H9 (cell line): ENCODE measurements around the gene CYP2J2. TPM values are rescaled to one million over a fixed set of nuclear protein-coding genes. Genes with fewer than 3 reads are reported as not detected.
A peak's percentile ranks its signal among the peaks of the same experiment; 100 is the strongest.

Experiments used
- DNase-seq: peaks from one replicate; pipeline ENCODE4 v3.0.0-alpha.2; 2017
- H2AFZ ChIP-seq: one replicate; pipeline ENCODE4 v1.6.1; 2013; ENCODE audit warnings: mild to moderate bottlenecking, low read length, control low read depth, moderate library complexity
- H2AK5ac ChIP-seq: 2 replicates; pipeline ENCODE4 v1.6.1; 2013; ENCODE audit warnings: low read length, control low read depth, mixed read lengths; ENCODE audit not compliant: insufficient read length
- H2BK120ac ChIP-seq: one replicate; pipeline ENCODE4 v1.6.1; 2013; ENCODE audit warnings: low read depth, mild to moderate bottlenecking, low read length, control low read depth, inconsistent platforms; ENCODE audit not compliant: poor library complexity, severe bottlenecking
- H2BK12ac ChIP-seq: 2 replicates; pipeline ENCODE4 v1.6.1; 2013; ENCODE audit warnings: low read length, control low read depth, mixed read lengths, low read depth; ENCODE audit not compliant: insufficient read length
- H2BK15ac ChIP-seq: 2 replicates; pipeline ENCODE4 v1.6.1; 2013; ENCODE audit warnings: low read depth, low read length, control low read depth
- H2BK20ac ChIP-seq: one replicate; pipeline ENCODE4 v1.6.1; 2013; ENCODE audit warnings: low read depth, mild to moderate bottlenecking, low read length, control low read depth, inconsistent platforms; ENCODE audit not compliant: poor library complexity, severe bottlenecking
- H2BK5ac ChIP-seq: 2 replicates; pipeline ENCODE4 v1.6.1; 2013; ENCODE audit warnings: low read length, control low read depth, mixed read lengths; ENCODE audit not compliant: insufficient read length
- H3K14ac ChIP-seq: 2 replicates; pipeline ENCODE4 v1.6.1; 2013; ENCODE audit warnings: low read length, control low read depth; ENCODE audit not compliant: insufficient read depth
- H3K18ac ChIP-seq: 2 replicates; pipeline ENCODE4 v1.6.1; 2013; ENCODE audit warnings: low read depth, mild to moderate bottlenecking, mixed read lengths, low read length, control low read depth; ENCODE audit not compliant: insufficient read length
- H3K23ac ChIP-seq: 2 replicates; pipeline ENCODE4 v1.6.1; 2013; ENCODE audit warnings: low read length, control low read depth, mixed read lengths, low read depth; ENCODE audit not compliant: insufficient read length
- H3K23me2 ChIP-seq: 2 replicates; pipeline ENCODE4 v1.6.1; 2013; ENCODE audit warnings: low read depth, mild to moderate bottlenecking, mixed read lengths, low read length, control low read depth; ENCODE audit not compliant: insufficient read length, poor library complexity, severe bottlenecking
- H3K27ac ChIP-seq: 2 replicates; pipeline ENCODE4 v1.5.1; 2013; ENCODE audit warnings: low read length, control low read depth, mixed read lengths, low read depth; ENCODE audit not compliant: insufficient read length
- H3K27me3 ChIP-seq: 2 replicates; pipeline ENCODE4 v1.6.1; 2013; ENCODE audit warnings: low read length, control low read depth, inconsistent platforms; ENCODE audit not compliant: insufficient read depth
- H3K4ac ChIP-seq: 2 replicates; pipeline ENCODE4 v1.6.1; 2013; ENCODE audit warnings: low read depth, mild to moderate bottlenecking, control low read depth, inconsistent platforms, low read length, moderate library complexity
- H3K4me1 ChIP-seq: 2 replicates; pipeline ENCODE4 v1.6.1; 2013; ENCODE audit warnings: low read length, control low read depth, inconsistent platforms; ENCODE audit not compliant: insufficient read depth
- H3K4me2 ChIP-seq: 2 replicates; pipeline ENCODE4 v1.6.1; 2013; ENCODE audit warnings: low read length, control low read depth, mixed read lengths; ENCODE audit not compliant: insufficient read length, insufficient read depth
- H3K56ac ChIP-seq: 2 replicates; pipeline ENCODE4 v1.6.1; 2013; ENCODE audit warnings: low read depth, mild to moderate bottlenecking, mixed read lengths, low read length, control low read depth; ENCODE audit not compliant: insufficient read length
- H3K79me1 ChIP-seq: 2 replicates; pipeline ENCODE4 v1.6.1; 2013; ENCODE audit warnings: low read depth, mild to moderate bottlenecking, moderate library complexity, low read length, control low read depth, inconsistent platforms; ENCODE audit not compliant: insufficient read depth, poor library complexity, severe bottlenecking
- H3K79me2 ChIP-seq: 2 replicates; pipeline ENCODE4 v1.6.1; 2013; ENCODE audit warnings: low read length, control low read depth, inconsistent platforms; ENCODE audit not compliant: insufficient read depth
- H3K9ac ChIP-seq: 2 replicates; pipeline ENCODE4 v1.6.1; 2013; ENCODE audit warnings: low read length, control low read depth, mixed read lengths; ENCODE audit not compliant: insufficient read length; ENCODE audit errors: extremely low read depth
- H3K9me3 ChIP-seq: one replicate; pipeline ENCODE4 v1.6.1; 2013; ENCODE audit warnings: low read depth, low read length, inconsistent platforms; ENCODE audit not compliant: control insufficient read depth
- H3T11ph ChIP-seq: one replicate; pipeline ENCODE4 v1.6.1; 2013; ENCODE audit warnings: mild to moderate bottlenecking, low read length, control low read depth, inconsistent platforms
- H4K20me1 ChIP-seq: one replicate; pipeline ENCODE4 v1.6.1; 2013; ENCODE audit not compliant: control insufficient read depth, insufficient read length, insufficient read depth
- H4K5ac ChIP-seq: 2 replicates; pipeline ENCODE4 v1.6.1; 2013; ENCODE audit warnings: low read depth, mild to moderate bottlenecking, mixed read lengths, low read length, control low read depth; ENCODE audit not compliant: insufficient read length
- H4K8ac ChIP-seq: replicated peaks from 2 replicates; pipeline ENCODE4 v1.6.1; 2013; ENCODE audit warnings: low read length, control low read depth, mixed read lengths, low read depth; ENCODE audit not compliant: insufficient read length
- H4K91ac ChIP-seq: 2 replicates; pipeline ENCODE4 v1.6.1; 2013; ENCODE audit warnings: low read depth, mild to moderate bottlenecking, moderate library complexity, mixed read lengths, low read length, control low read depth; ENCODE audit not compliant: insufficient read length
- H3K27ac Mint-ChIP-seq, 3 experiments: 2 replicates in 2 of 3; 3 replicates in 1 of 3; pipeline ENCODE4 v1.8.0; 2020 to 2021; ENCODE audit warnings: mixed read lengths in 3 of 3, mild to moderate bottlenecking in 1 of 3, moderate library complexity in 1 of 3
- H3K27me3 Mint-ChIP-seq: 2 replicates; pipeline ENCODE4 v1.8.0; 2021; ENCODE audit warnings: low read depth, mild to moderate bottlenecking, moderate library complexity, mixed read lengths
- H3K36me3 Mint-ChIP-seq, 3 experiments: 2 replicates in 2 of 3; 3 replicates in 1 of 3; pipeline ENCODE4 v1.8.0; 2020 to 2021; ENCODE audit warnings: low read depth in 3 of 3, mixed read lengths in 3 of 3; ENCODE audit not compliant: insufficient read depth in 1 of 3
- H3K4me1 Mint-ChIP-seq, 2 experiments: 2 replicates each; pipeline ENCODE4 v1.8.0; 2020; ENCODE audit warnings: mixed read lengths in 2 of 2
- H3K4me3 Mint-ChIP-seq, 2 experiments: 2 replicates in 1 of 2; 3 replicates in 1 of 2; pipeline ENCODE4 v1.8.0; 2020 to 2021; ENCODE audit warnings: mild to moderate bottlenecking in 2 of 2, mixed read lengths in 2 of 2, moderate library complexity in 1 of 2
- H3K9me3 Mint-ChIP-seq, 2 experiments: 2 replicates in 1 of 2; 3 replicates in 1 of 2; pipeline ENCODE4 v1.8.0; 2020; ENCODE audit warnings: mild to moderate bottlenecking in 2 of 2, mixed read lengths in 2 of 2, moderate library complexity in 1 of 2
- CTCF ChIP-seq: fragments of 200-600 bp; sonication (generic); conservative IDR thresholded peaks from 3 replicates; pipeline ENCODE4 v1.8.0; 2021; ENCODE audit warnings: antibody characterized with exemption, mild to moderate bottlenecking
- WGBS: extraction: QIAGEN DNeasy Blood & Tissue Kit; methylation state at CpG from one replicate; pipeline ENCODE4 v1.1.7; 2013; ENCODE audit warnings: missing lambda C conversion rate, low lambda C conversion rate, mixed read lengths; ENCODE audit not compliant: insufficient read length; ENCODE audit errors: extremely low coverage; 5-methylcytosine and 5-hydroxymethylcytosine counted together
- long read RNA-seq: library from polyadenylated mRNA; unstranded; transcript quantifications from one replicate; pipeline ENCODE4 v2.0.0, GENCODE V29; 2020
- total RNA-seq: library from RNA; stranded (reverse); gene quantifications from 2 replicates; pipeline ENCODE4 v1.2.1, GENCODE V29; 2021

Gene CYP2J2, protein sequence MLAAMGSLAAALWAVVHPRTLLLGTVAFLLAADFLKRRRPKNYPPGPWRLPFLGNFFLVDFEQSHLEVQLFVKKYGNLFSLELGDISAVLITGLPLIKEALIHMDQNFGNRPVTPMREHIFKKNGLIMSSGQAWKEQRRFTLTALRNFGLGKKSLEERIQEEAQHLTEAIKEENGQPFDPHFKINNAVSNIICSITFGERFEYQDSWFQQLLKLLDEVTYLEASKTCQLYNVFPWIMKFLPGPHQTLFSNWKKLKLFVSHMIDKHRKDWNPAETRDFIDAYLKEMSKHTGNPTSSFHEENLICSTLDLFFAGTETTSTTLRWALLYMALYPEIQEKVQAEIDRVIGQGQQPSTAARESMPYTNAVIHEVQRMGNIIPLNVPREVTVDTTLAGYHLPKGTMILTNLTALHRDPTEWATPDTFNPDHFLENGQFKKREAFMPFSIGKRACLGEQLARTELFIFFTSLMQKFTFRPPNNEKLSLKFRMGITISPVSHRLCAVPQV
- 0.57 and 0.86 TPM in 2 replicates for total RNA-seq
- long read RNA-seq, partial matches to known transcripts = 0 of 6 reads
- long read RNA-seq, other reads (novel, unspliced or antisense) = 1 of 6 reads

GRCh38 chr1:59926381-59927123 is at the start of gene CYP2J2:
Gene CYP2J2 (minus strand): TSS chr1:59926773. CDS start chr1:59926746, 27 bp downstream.
- Histone ChIP-seq H3K14ac (no peak within 1 kb of the TSS), H3K79me2 (no peaks in the 10 kb centered on the region), H2BK20ac (no peak within 1 kb of the TSS), H2BK15ac (no peak within 1 kb of the TSS), H3K23me2 (peaks cover 5% of the 10 kb centered on the region), H3K27ac (no peak within 1 kb of the TSS), H3K56ac (no peak within 1 kb of the TSS), H2AK5ac (no peak within 1 kb of the TSS), H3K4me1 (no peaks in the 10 kb centered on the region), H2BK5ac (no peak within 1 kb of the TSS), H3K9me3 (no peaks in the 10 kb centered on the region), H3K4ac (no peak within 1 kb of the TSS), H4K8ac (no peak within 1 kb of the TSS), H3K9ac (peak within 1 kb of the TSS; percentile 65), H3K18ac (peak within 1 kb of the TSS; percentile 42), H3K27me3 (no peaks in the 10 kb centered on the region; the same call in 1 of the 2 replicates), H2BK12ac (no peak within 1 kb of the TSS), H3K4me2 (peak within 1 kb of the TSS; percentile 97), H4K5ac (no peak within 1 kb of the TSS), H4K91ac (no peak within 1 kb of the TSS), H3K23ac (no peak within 1 kb of the TSS), H2BK120ac (no peak within 1 kb of the TSS), H4K20me1 (no peaks in the 10 kb centered on the region), H2AFZ (no peak within 1 kb of the TSS), H3K79me1 (no peaks in the 10 kb centered on the region), H3T11ph (no peak within 1 kb of the TSS)
- no peak for TF ChIP-seq CTCF
- Mint-ChIP-seq H3K27ac (no peak within 1 kb of the TSS), H3K27me3 (peaks cover 65% of the 10 kb centered on the region), H3K4me1 (peaks cover 10% of the 10 kb centered on the region in 2 experiments; a peak in 3 of 4 replicates), H3K36me3 (no peaks in the 10 kb centered on the region), H3K4me3 (peak within 1 kb of the TSS; percentile 69 to 80), H3K9me3 (peaks cover 3 to 6% of the 10 kb centered on the region in 2 experiments; a peak in 4 of 5 replicates)
- no CpG with 5 or more reads among the region's 42 CpGs for WGBS
- DNase-seq = peak; percentile 76
